ENCODE measurements around the gene SMARCA2.
A peak's percentile ranks its signal among the peaks of the same experiment; 100 is the strongest.

Gene SMARCA2

GRCh38 chr9:2040828-2041227 is 25.7 kb downstream of the SMARCA2 start:
- no peak for TF ChIP-seq POLR2A (IDR thresholded peaks at IDR 0.05; ENCODE audit: low read length)
- no peak for TF ChIP-seq GATA1 (IDR thresholded peaks at IDR 0.05; ENCODE audit: low read depth, low read length)
- no peak for DNase-seq

DNA sequence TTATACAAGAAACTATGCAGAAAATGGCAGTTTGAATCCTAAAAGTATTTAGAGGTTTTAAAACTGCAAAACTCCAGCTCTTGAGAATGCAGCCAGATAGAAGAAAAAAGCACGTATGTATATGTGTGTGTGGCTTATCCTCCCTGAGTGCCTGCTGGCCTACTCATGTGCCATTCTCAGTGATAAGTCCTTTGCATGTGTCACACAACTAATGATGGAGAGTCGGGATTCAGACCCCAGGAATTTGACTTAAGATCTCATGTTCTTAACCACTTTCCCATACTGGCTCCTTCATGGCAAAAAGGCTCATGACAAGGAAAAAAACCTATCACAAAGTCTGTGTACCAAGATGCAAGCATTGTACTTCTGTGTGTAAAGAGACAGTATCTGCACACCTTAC is 26.6 kb downstream of the SMARCA2 start:
- no peak for DNase-seq
- TF ChIP-seq POLR2A (IDR thresholded peaks at IDR 0.05; ENCODE audit: low read length) (no peak), GATA1 (IDR thresholded peaks at IDR 0.05; ENCODE audit: low read depth, low read length) (no peak)

DNA sequence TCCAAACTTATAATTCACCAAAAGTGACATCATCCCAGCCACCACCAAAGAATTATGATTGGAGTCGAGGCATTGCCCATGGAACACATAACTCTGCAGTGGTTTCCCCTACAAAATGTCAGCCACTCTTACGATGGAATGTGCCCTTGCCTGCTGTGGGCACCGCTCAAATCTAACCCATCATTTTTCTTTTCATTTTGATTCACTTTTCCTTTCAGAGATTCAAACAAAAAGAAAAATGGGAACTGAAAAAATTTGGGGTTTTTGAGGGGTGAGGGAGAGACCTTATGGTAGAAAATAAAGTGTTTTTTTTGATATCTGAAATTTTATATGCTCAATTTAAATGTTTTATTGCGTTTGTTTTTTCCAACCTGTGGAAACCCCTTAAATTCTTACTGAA is 28.1 kb downstream of the SMARCA2 start:
- TF ChIP-seq POLR2A (IDR thresholded peaks at IDR 0.05; ENCODE audit: low read length) (no peak), GATA1 (IDR thresholded peaks at IDR 0.05; ENCODE audit: low read depth, low read length) (no peak)

DNA sequence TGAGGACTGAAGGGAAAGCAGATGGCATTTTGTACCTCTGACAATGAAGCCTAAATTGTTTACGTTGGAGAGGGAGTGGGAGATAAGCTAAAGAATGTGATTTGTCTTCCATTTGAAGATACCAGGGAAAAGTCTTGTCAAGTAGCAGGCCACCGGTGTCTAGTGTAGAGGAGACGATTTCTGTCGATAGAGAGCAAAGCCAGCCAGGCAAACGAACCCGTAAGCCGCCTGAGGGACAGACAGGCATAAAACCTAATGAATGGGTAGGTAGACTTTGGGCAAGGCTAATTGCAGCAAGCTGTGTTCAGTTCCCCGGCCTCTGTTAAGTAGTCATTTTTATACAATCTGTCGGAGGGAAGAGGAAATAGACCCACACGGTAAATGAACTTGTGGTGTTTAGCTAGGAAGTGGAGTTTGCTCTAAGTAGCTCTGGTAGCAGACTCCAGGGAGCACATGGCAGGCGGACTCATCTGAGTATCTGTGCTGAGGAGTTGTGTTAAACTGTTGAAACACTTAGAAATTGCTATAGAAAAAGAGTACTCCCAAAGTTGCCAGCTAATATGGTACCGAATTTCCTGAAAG is 28.8 kb downstream of the SMARCA2 start:
- DNase-seq = no peak
- TF ChIP-seq POLR2A (IDR thresholded peaks at IDR 0.05; ENCODE audit: low read length) (no peak), GATA1 (IDR thresholded peaks at IDR 0.05; ENCODE audit: low read depth, low read length) (no peak)

More for the DNA sequence above, 28.1 kb downstream of the SMARCA2 start:
- no peak for DNase-seq

- TF ChIP-seq POLR2A (IDR thresholded peaks at IDR 0.05; ENCODE audit: low read length) = no peak
- TF ChIP-seq GATA1 (IDR thresholded peaks at IDR 0.05; ENCODE audit: low read depth, low read length) = no peak
- no peak for DNase-seq
Observed at GRCh38 chr9:2047144-2047671, 32.1 kb downstream of the SMARCA2 start.

GRCh38 chr9:2047916-2048315 is 32.8 kb downstream of the SMARCA2 start:
- no peak for TF ChIP-seq GATA1 (IDR thresholded peaks at IDR 0.05; ENCODE audit: low read depth, low read length)
- no peak for TF ChIP-seq POLR2A (IDR thresholded peaks at IDR 0.05; ENCODE audit: low read length)
- DNase-seq = no peak

- no peak for DNase-seq
- no peak for TF ChIP-seq POLR2A (IDR thresholded peaks at IDR 0.05; ENCODE audit: low read length)
- TF ChIP-seq GATA1 (IDR thresholded peaks at IDR 0.05; ENCODE audit: low read depth, low read length) = no peak
Observed at GRCh38 chr9:2050236-2050635, 35.1 kb downstream of the SMARCA2 start.

GRCh38 chr9:2053883-2054845 is 39.0 kb downstream of the SMARCA2 start:
- DNase-seq = no peak

DNA sequence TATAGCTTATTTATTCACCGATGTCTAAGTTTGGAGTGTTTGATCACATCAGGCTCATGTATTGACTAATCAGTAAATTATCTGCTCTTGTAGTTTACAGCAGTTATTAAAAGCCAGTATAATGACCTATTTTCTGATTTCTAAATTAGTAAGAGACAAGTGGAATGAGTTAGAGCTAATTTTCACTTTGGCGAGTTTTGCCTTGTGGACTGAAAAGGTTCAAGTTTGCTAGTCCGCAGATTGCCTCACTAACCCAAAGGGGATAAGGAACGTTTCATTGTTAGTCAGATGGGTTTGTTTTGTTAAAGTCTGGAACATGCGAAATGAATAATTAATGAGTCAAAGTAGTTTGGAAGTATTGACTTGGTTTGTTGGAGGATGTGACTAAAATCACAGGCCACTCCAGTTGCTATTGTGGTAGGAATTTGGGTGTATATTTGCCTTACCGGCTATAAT is 40.1 kb downstream of the SMARCA2 start:
- no peak for DNase-seq
- TF ChIP-seq GATA1 (IDR thresholded peaks at IDR 0.05; ENCODE audit: low read depth, low read length) (no peak), POLR2A (IDR thresholded peaks at IDR 0.05; ENCODE audit: low read length) (no peak)

More at GRCh38 chr9:2053883-2054845, 39.0 kb downstream of the SMARCA2 start:
- TF ChIP-seq POLR2A (IDR thresholded peaks at IDR 0.05; ENCODE audit: low read length) = no peak
- no peak for TF ChIP-seq GATA1 (IDR thresholded peaks at IDR 0.05; ENCODE audit: low read depth, low read length)

- TF ChIP-seq GATA1 (IDR thresholded peaks at IDR 0.05; ENCODE audit: low read depth, low read length) = no peak
- no peak for DNase-seq
Observed at GRCh38 chr9:2059274-2059929, 44.3 kb downstream of the SMARCA2 start.

DNA sequence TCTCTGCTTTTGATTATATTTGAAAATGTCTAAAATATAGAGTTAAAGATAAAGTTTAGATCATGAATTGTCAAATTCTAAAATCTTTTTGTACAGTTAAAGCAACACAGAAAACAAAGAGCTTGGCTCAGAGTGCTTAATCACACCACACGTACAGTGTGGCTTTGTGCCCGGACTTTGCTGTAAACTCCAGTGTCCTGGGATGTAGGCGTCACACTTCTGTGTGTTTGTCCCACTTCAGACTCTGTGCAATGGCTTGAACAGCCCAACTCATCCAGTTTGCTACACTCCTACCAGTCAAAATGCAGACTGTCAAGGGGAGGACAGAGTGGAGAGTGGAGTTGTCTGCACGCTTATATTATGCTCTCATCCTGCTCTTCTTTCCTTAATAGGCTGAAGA is 45.3 kb downstream of the SMARCA2 start:
- no peak for TF ChIP-seq POLR2A (IDR thresholded peaks at IDR 0.05; ENCODE audit: low read length)
- TF ChIP-seq GATA1 (IDR thresholded peaks at IDR 0.05; ENCODE audit: low read depth, low read length) = no peak
- DNase-seq = no peak

- no peak for TF ChIP-seq GATA1 (IDR thresholded peaks at IDR 0.05; ENCODE audit: low read depth, low read length)
- no peak for TF ChIP-seq POLR2A (IDR thresholded peaks at IDR 0.05; ENCODE audit: low read length)
- DNase-seq = no peak
Observed at GRCh38 chr9:2065704-2066103, 50.6 kb downstream of the SMARCA2 start.

GRCh38 chr9:2066312-2067273 is 51.4 kb downstream of the SMARCA2 start:
- peak; percentile 3 to 7 for DNase-seq
- TF ChIP-seq POLR2A (IDR thresholded peaks at IDR 0.05; ENCODE audit: low read length) (no peak), GATA1 (IDR thresholded peaks at IDR 0.05; ENCODE audit: low read depth, low read length) (no peak)

All from erythroblast (primary cell).